ENCODE results near the gene REC8. TPM values are rescaled to one million over a fixed set of nuclear protein-coding genes. Genes with fewer than 3 reads are reported as not detected.

Gene REC8
- total and polyA plus RNA-seq, 10 of the 15 experiments (the other 5 are each of a cell fraction or from before 2014, with no cell fraction given) = 4.2 to 76.9 (median 29.1) TPM

DNA sequence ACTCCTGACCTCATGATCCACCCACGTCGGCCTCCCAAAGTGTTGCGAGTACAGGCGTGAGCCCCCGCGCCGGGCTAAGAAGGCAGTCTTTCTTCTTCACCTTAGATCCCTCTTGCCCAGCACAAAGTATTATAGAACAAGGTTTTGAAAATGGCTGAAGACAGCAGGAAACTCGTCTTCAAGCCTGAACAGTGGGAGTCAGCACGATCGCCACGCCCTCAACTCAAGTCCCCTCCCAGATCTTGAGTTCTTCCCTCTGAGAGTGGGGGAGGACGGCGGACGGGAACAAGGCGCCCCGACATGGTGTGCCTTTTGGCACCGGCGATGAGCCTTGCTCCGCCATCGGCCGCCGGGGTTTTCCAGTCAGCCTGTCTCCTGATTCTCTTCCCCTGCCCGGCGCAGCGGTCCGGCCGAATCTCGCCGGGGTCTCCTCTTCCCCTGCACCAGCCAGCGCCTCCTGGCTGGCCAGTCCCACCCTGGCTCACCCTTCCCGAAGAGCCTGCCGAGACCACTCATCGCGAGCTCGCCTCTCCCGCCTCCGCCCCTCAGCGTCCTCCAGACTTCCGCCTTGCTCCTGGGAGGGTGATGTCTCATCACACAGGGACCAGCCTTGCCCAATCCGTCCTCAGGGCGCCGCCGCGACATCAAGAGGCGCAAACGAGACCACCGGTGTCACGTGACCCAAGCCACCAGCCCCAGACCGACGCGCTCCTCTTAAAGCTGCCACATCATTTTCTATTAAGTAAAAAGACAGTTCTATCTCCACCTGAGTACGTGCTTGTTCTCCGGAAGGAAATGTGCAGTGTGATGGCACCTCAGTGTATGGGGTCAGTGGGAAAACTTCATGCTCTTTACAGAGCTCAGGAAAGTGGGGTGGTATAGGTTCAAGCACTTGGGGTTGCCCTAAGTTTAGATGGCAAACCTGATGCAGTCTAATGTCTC, 41.3 kb downstream of the REC8 start, which contains the start of gene CHMP4A (continued):
- TF ChIP-seq, protein P1, sequence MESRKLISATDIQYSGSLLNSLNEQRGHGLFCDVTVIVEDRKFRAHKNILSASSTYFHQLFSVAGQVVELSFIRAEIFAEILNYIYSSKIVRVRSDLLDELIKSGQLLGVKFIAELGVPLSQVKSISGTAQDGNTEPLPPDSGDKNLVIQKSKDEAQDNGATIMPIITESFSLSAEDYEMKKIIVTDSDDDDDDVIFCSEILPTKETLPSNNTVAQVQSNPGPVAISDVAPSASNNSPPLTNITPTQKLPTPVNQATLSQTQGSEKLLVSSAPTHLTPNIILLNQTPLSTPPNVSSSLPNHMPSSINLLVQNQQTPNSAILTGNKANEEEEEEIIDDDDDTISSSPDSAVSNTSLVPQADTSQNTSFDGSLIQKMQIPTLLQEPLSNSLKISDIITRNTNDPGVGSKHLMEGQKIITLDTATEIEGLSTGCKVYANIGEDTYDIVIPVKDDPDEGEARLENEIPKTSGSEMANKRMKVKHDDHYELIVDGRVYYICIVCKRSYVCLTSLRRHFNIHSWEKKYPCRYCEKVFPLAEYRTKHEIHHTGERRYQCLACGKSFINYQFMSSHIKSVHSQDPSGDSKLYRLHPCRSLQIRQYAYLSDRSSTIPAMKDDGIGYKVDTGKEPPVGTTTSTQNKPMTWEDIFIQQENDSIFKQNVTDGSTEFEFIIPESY (IDR thresholded peaks at IDR 0.05) = 0 out of 2 replicates have a peak, but pooled peaks have one; percentile 10
- TF ChIP-seq YY1 (IDR thresholded peaks at IDR 0.05; ENCODE audit: low read depth, low read length) (peak; percentile 79), IRF3 (IDR thresholded peaks at IDR 0.05) (peak; percentile 65; the same call in 1 of the 2 replicates), CREB1 (IDR thresholded peaks at IDR 0.05; ENCODE audit: low read depth) (peak; percentile 100), MEF2B (IDR thresholded peaks at IDR 0.05; ENCODE audit: partially characterized antibody, poor library complexity, severe bottlenecking) (peak; percentile 65), RB1 (IDR thresholded peaks at IDR 0.05; ENCODE audit: borderline replicate concordance) (peak; percentile 82), ATF7 (IDR thresholded peaks at IDR 0.05; ENCODE audit: low read depth) (0 out of 2 replicates have a peak, but pooled peaks have one; percentile 41), SMAD5 (IDR thresholded peaks at IDR 0.05; ENCODE audit: low read depth) (0 out of 2 replicates have a peak, but pooled peaks have one; percentile 79), ELK1 (IDR thresholded peaks at IDR 0.05; ENCODE audit: low read depth, low read length) (0 out of 2 replicates have a peak, but pooled peaks have one; percentile 35), RAD21 (IDR thresholded peaks at IDR 0.05; ENCODE audit: insufficient read depth, low read depth, low read length) (no peak), MYC (IDR thresholded peaks at IDR 0.05; ENCODE audit: insufficient read depth, insufficient read length, insufficient replicate concordance, low read length, severe bottlenecking) (peak; percentile 38), ETV6 (conservative IDR thresholded peaks at IDR 0.05 in 1 of 2, IDR thresholded peaks at IDR 0.05 in 1 of 2; ENCODE audit: borderline replicate concordance in 1 of 2, low read depth in 1 of 2) (no peak), CBX5 (IDR thresholded peaks at IDR 0.05; ENCODE audit: low read depth) (0 out of 2 replicates have a peak, but pooled peaks have one; percentile 60), NR2F1 (conservative IDR thresholded peaks at IDR 0.05) (0 out of 2 replicates have a peak, but pooled peaks have one; percentile 20), TAF1 (IDR thresholded peaks at IDR 0.05; ENCODE audit: borderline replicate concordance, low read depth, low read length) (peak; percentile 78), EZH2 (IDR thresholded peaks at IDR 0.05; ENCODE audit: borderline replicate concordance, control insufficient read depth, low read depth, low read length) (no peak), SMC3 (IDR thresholded peaks at IDR 0.05; ENCODE audit: borderline replicate concordance, low read length) (no peak), POLR2A (IDR thresholded peaks at IDR 0.05; ENCODE audit: low read depth, low read length) (peak; percentile 99), RFX5 (IDR thresholded peaks at IDR 0.05; ENCODE audit: low read depth, low read length) (0 out of 2 replicates have a peak, but pooled peaks have one; percentile 33), ASH2L (IDR thresholded peaks at IDR 0.05; ENCODE audit: borderline replicate concordance, low read depth) (no peak), NBN (IDR thresholded peaks at IDR 0.05) (peak; percentile 96), IKZF1 (conservative IDR thresholded peaks at IDR 0.05) (peak; percentile 90), NRF1 (conservative IDR thresholded peaks at IDR 0.05; ENCODE audit: low read depth, low read length) (no peak)
- TF ChIP-seq, protein P2, sequence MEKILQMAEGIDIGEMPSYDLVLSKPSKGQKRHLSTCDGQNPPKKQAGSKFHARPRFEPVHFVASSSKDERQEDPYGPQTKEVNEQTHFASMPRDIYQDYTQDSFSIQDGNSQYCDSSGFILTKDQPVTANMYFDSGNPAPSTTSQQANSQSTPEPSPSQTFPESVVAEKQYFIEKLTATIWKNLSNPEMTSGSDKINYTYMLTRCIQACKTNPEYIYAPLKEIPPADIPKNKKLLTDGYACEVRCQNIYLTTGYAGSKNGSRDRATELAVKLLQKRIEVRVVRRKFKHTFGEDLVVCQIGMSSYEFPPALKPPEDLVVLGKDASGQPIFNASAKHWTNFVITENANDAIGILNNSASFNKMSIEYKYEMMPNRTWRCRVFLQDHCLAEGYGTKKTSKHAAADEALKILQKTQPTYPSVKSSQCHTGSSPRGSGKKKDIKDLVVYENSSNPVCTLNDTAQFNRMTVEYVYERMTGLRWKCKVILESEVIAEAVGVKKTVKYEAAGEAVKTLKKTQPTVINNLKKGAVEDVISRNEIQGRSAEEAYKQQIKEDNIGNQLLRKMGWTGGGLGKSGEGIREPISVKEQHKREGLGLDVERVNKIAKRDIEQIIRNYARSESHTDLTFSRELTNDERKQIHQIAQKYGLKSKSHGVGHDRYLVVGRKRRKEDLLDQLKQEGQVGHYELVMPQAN (conservative IDR thresholded peaks at IDR 0.05) = peak; percentile 79
